Activated CD8-positive, alpha-beta memory T cell treated with anti-CD3 and anti-CD28 coated beads, Interleukin-2, amount 10 ng/mL, durations not matched to agents 7 days and 5 days (primary cell): ENCODE measurements around the gene PACSIN1. TPM values are rescaled to one million over a fixed set of nuclear protein-coding genes. Genes with fewer than 3 reads are reported as not detected.
"Not testable (repeated sequence)": the region's sequence is repeated elsewhere in the genome, so short reads cannot be mapped to it uniquely, and the experiment has no call there.

Experiments used
- ATAC-seq: fragments of 150-1000 bp; cut with Tn5 transposase; one replicate; pipeline ENCODE4 v1.10.0; 2021; ENCODE audit warnings: moderate library complexity
- CTCF ChIA-PET: fragments of 350-600 bp; sonication (Branson Sonifier 250); formaldehyde crosslinking; loops from one replicate; lab custom pipeline; 2021; ENCODE audit warnings: antibody characterized with exemption; lab: Charles Lee
- DNase-seq: peaks from one replicate; pipeline ENCODE4 v3.0.0-alpha.2; 2020
- H3K27ac Mint-ChIP-seq: one replicate; pipeline ENCODE4 v1.8.0; 2021; ENCODE audit warnings: mild to moderate bottlenecking, mixed read lengths
- H3K27me3 Mint-ChIP-seq: one replicate; pipeline ENCODE4 v1.8.0; 2021; ENCODE audit warnings: mixed read lengths
- H3K36me3 Mint-ChIP-seq: one replicate; pipeline ENCODE4 v1.8.0; 2021; ENCODE audit warnings: mild to moderate bottlenecking, mixed read lengths
- H3K4me1 Mint-ChIP-seq: one replicate; pipeline ENCODE4 v1.8.0; 2021; ENCODE audit warnings: mixed read lengths
- H3K4me3 Mint-ChIP-seq: one replicate; pipeline ENCODE4 v1.8.0; 2021; ENCODE audit warnings: mild to moderate bottlenecking, moderate library complexity, mixed read lengths
- H3K9me3 Mint-ChIP-seq: one replicate; pipeline ENCODE4 v1.8.0; 2022; ENCODE audit warnings: low read depth, mixed read lengths
- total RNA-seq, 2 experiments: library from RNA; stranded (reverse); gene quantifications; one replicate each; pipeline ENCODE4 v1.2.3, GENCODE V29; 2021

Gene PACSIN1
- total RNA-seq, 2 experiments from 2014 or later, result 0.59 to 2.2 TPM

- Mint-ChIP-seq H3K27me3 (peaks cover 2% of the 10 kb centered on the region), H3K9me3 (peaks cover 5% of the 10 kb centered on the region), H3K27ac (no peak overlapping the region), H3K36me3 (peaks cover 4% of the 10 kb centered on the region), H3K4me1 (peaks cover 14% of the 10 kb centered on the region), H3K4me3 (no peak overlapping the region)
- CTCF ChIA-PET, result no interaction called here
- DNase-seq (no peak), ATAC-seq (no peak)
These were observed 11.0 kb downstream of the PACSIN1 start for GRCh38 chr6:34476921-34477320.

GRCh38 chr6:34478796-34479195, 12.9 kb downstream of the PACSIN1 start:
- ATAC-seq (no peak), DNase-seq (no peak)
- CTCF ChIA-PET, result no interaction called here
- peaks cover 15% of the 10 kb centered on the region for H3K4me1 Mint-ChIP-seq
- H3K9me3 Mint-ChIP-seq, result peaks cover 5% of the 10 kb centered on the region
- peaks cover 5% of the 10 kb centered on the region for H3K27me3 Mint-ChIP-seq
- no peak overlapping the region for H3K4me3 Mint-ChIP-seq
- no peak overlapping the region for H3K27ac Mint-ChIP-seq
- peaks cover 4% of the 10 kb centered on the region for H3K36me3 Mint-ChIP-seq

GRCh38 chr6:34483781-34484180, 17.9 kb downstream of the PACSIN1 start:
- not testable (repeated sequence) for H3K27me3 Mint-ChIP-seq, DNase-seq, H3K36me3 Mint-ChIP-seq, ATAC-seq, H3K4me3 Mint-ChIP-seq, H3K9me3 Mint-ChIP-seq
- CTCF ChIA-PET, result interaction anchor here (0.6 to 0.8 kb wide), 4 partner anchors 8 to 697 kb away, joined by 3 to 7 read pairs (median 4); no protein-coding TSS in a partner anchor
- Mint-ChIP-seq H3K27ac (peak overlapping the region; percentile 18), H3K4me1 (peaks cover 39% of the 10 kb centered on the region)

- no peaks in the 10 kb centered on the region for H3K9me3 Mint-ChIP-seq
- H3K36me3 Mint-ChIP-seq, result no peaks in the 10 kb centered on the region
- CTCF ChIA-PET, result no interaction called here
- peak overlapping the region; percentile 18 for H3K27ac Mint-ChIP-seq
- H3K27me3 Mint-ChIP-seq, result peaks cover 5% of the 10 kb centered on the region
- peaks cover 42% of the 10 kb centered on the region for H3K4me1 Mint-ChIP-seq
- ATAC-seq (peak; percentile 24), DNase-seq (no peak)
- no peak overlapping the region for H3K4me3 Mint-ChIP-seq
These were observed 18.5 kb downstream of the PACSIN1 start for GRCh38 chr6:34484391-34484790.

- Mint-ChIP-seq H3K27me3 (peaks cover 5% of the 10 kb centered on the region), H3K4me3 (peak overlapping the region; percentile 38), H3K9me3 (no peaks in the 10 kb centered on the region), H3K27ac (peak overlapping the region; percentile 86), H3K4me1 (peaks cover 47% of the 10 kb centered on the region), H3K36me3 (no peaks in the 10 kb centered on the region)
- ATAC-seq, result peak; percentile 90
- CTCF ChIA-PET, result no interaction called here
- peak; percentile 89 for DNase-seq
These were observed 19.0 kb downstream of the PACSIN1 start for GRCh38 chr6:34484899-34485298.

GRCh38 chr6:34485321-34486060, 19.6 kb downstream of the PACSIN1 start:
- Mint-ChIP-seq H3K4me1 (peaks cover 47% of the 10 kb centered on the region), H3K27ac (peak overlapping the region; percentile 86), H3K9me3 (no peaks in the 10 kb centered on the region), H3K4me3 (peak overlapping the region; percentile 33), H3K36me3 (no peaks in the 10 kb centered on the region), H3K27me3 (peaks cover 5% of the 10 kb centered on the region)
- ATAC-seq (no peak), DNase-seq (no peak)
- CTCF ChIA-PET, result no interaction called here

GRCh38 chr6:34486106-34486740, 20.3 kb downstream of the PACSIN1 start:
- H3K9me3 Mint-ChIP-seq, result no peaks in the 10 kb centered on the region
- no peak for DNase-seq
- H3K36me3 Mint-ChIP-seq, result no peaks in the 10 kb centered on the region
- H3K4me1 Mint-ChIP-seq, result peaks cover 49% of the 10 kb centered on the region
- no peak overlapping the region for H3K4me3 Mint-ChIP-seq
- no peak for ATAC-seq
- peaks cover 5% of the 10 kb centered on the region for H3K27me3 Mint-ChIP-seq
- CTCF ChIA-PET, result no interaction called here
- H3K27ac Mint-ChIP-seq, result peak overlapping the region; percentile 86

- H3K27ac Mint-ChIP-seq, H3K4me3 Mint-ChIP-seq, ATAC-seq, H3K36me3 Mint-ChIP-seq, H3K27me3 Mint-ChIP-seq, DNase-seq, H3K9me3 Mint-ChIP-seq: not testable (repeated sequence)
- CTCF ChIA-PET, result interaction anchor here (1.2 kb wide), 1 partner anchor 27 kb away, joined by 5 read pairs; no protein-coding TSS in a partner anchor
- H3K4me1 Mint-ChIP-seq, result peaks cover 49% of the 10 kb centered on the region
These were observed 21.0 kb downstream of the PACSIN1 start for GRCh38 chr6:34486886-34487285.

GRCh38 chr6:34487536-34487935, 21.7 kb downstream of the PACSIN1 start:
- DNase-seq (no peak), ATAC-seq (no peak)
- no peak overlapping the region for H3K27ac Mint-ChIP-seq
- CTCF ChIA-PET, result interaction anchor here (0.6 to 1.2 kb wide), 2 partner anchors 28 to 59 kb away, joined by 3 to 5 read pairs; no protein-coding TSS in a partner anchor
- no peaks in the 10 kb centered on the region for H3K36me3 Mint-ChIP-seq
- H3K4me3 Mint-ChIP-seq, result no peak overlapping the region
- H3K4me1 Mint-ChIP-seq, result peaks cover 49% of the 10 kb centered on the region
- H3K9me3 Mint-ChIP-seq, result no peaks in the 10 kb centered on the region
- no peaks in the 10 kb centered on the region for H3K27me3 Mint-ChIP-seq

- Mint-ChIP-seq H3K36me3 (no peaks in the 10 kb centered on the region), H3K4me1 (peaks cover 44% of the 10 kb centered on the region), H3K27me3 (no peaks in the 10 kb centered on the region), H3K9me3 (no peaks in the 10 kb centered on the region), H3K27ac (no peak overlapping the region), H3K4me3 (no peak overlapping the region)
- DNase-seq (peak; percentile 63), ATAC-seq (peak; percentile 11)
- CTCF ChIA-PET, result interaction anchor here (0.9 to 1.1 kb wide), 4 partner anchors 14 to 294 kb away, joined by 3 to 4 read pairs (median 3); no protein-coding TSS in a partner anchor
These were observed 23.4 kb downstream of the PACSIN1 start for GRCh38 chr6:34489207-34489805.

- CTCF ChIA-PET, result interaction anchor here (0.8 to 1.1 kb wide), 2 partner anchors 31 to 119 kb away, joined by 3 read pairs; no protein-coding TSS in a partner anchor
These were observed 24.7 kb downstream of the PACSIN1 start for GRCh38 chr6:34490390-34491090.

GRCh38 chr6:34491091-34491430, 25.2 kb downstream of the PACSIN1 start:
- Mint-ChIP-seq H3K9me3 (no peaks in the 10 kb centered on the region), H3K36me3 (no peaks in the 10 kb centered on the region), H3K4me3 (no peak overlapping the region), H3K27me3 (no peaks in the 10 kb centered on the region), H3K4me1 (peaks cover 27% of the 10 kb centered on the region), H3K27ac (no peak overlapping the region)
- CTCF ChIA-PET, result no interaction called here
- no peak for ATAC-seq
- DNase-seq, result no peak

More at GRCh38 chr6:34490390-34491090, 24.7 kb downstream of the PACSIN1 start:
- H3K9me3 Mint-ChIP-seq, result no peaks in the 10 kb centered on the region
- no peak for ATAC-seq
- peaks cover 32% of the 10 kb centered on the region for H3K4me1 Mint-ChIP-seq
- H3K27me3 Mint-ChIP-seq, result no peaks in the 10 kb centered on the region
- H3K4me3 Mint-ChIP-seq, result no peak overlapping the region
- DNase-seq, result no peak
- H3K27ac Mint-ChIP-seq, result no peak overlapping the region
- H3K36me3 Mint-ChIP-seq, result no peaks in the 10 kb centered on the region

GRCh38 chr6:34493344-34493743, 27.5 kb downstream of the PACSIN1 start:
- Mint-ChIP-seq H3K36me3 (no peaks in the 10 kb centered on the region), H3K4me1 (peaks cover 12% of the 10 kb centered on the region), H3K4me3 (no peak overlapping the region), H3K27ac (no peak overlapping the region), H3K27me3 (no peaks in the 10 kb centered on the region), H3K9me3 (no peaks in the 10 kb centered on the region)
- DNase-seq (no peak), ATAC-seq (no peak)
- CTCF ChIA-PET, result interaction anchor here (1.0 to 1.3 kb wide), 2 partner anchors 12 to 18 kb away, joined by 3 read pairs; no protein-coding TSS in a partner anchor
